T-helper 2 cell treated with Interferon-gamma antibody and Interleukin-4, amounts not matched to agents 5 μg/mL and 100 μg/mL, for 36 hours (primary cell): ENCODE data around the gene EVA1A.

Source experiments
- DNase-seq: peaks from one replicate; pipeline ENCODE4 v3.0.0; 2021; ENCODE audit warnings: low spot score
- H3K27ac Mint-ChIP-seq: one replicate; pipeline ENCODE4 v1.8.0; 2021; ENCODE audit warnings: mild to moderate bottlenecking, mixed read lengths
- H3K27me3 Mint-ChIP-seq: one replicate; pipeline ENCODE4 v1.8.0; 2021; ENCODE audit warnings: low read depth, mixed read lengths
- H3K36me3 Mint-ChIP-seq: one replicate; pipeline ENCODE4 v1.8.0; 2021; ENCODE audit warnings: low read depth, mixed read lengths
- H3K4me1 Mint-ChIP-seq: one replicate; pipeline ENCODE4 v1.8.0; 2021; ENCODE audit warnings: low read depth, mixed read lengths
- H3K4me3 Mint-ChIP-seq: one replicate; pipeline ENCODE4 v1.8.0; 2022; ENCODE audit warnings: mild to moderate bottlenecking, moderate library complexity, mixed read lengths
- H3K9me3 Mint-ChIP-seq: one replicate; pipeline ENCODE4 v1.8.0; 2021; ENCODE audit warnings: mixed read lengths

The EVA1A gene

DNA sequence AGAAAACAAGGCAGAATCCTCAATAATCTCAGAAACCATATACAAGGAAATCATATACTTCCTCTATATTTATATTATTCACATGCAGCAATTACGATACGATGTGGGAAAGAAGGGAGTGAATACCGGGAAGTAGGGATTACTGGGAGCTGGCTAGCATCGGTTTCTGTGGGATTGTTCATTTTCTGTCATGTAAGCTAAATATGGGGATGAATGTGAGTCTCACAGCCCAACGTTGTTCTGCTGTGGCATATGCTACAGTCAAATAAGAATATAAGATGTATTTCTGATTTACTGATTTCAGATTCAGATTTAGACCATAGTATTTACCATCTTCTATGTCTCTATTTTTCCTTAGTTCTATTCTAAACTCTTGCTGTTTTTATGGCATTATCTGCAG lies 113.6 kb downstream of the EVA1A start:
- no peak for DNase-seq
- no peak overlapping the region for H3K27ac Mint-ChIP-seq
- H3K9me3 Mint-ChIP-seq, result no peaks in the 10 kb centered on the region
- H3K4me1 Mint-ChIP-seq, result no peaks in the 10 kb centered on the region
- no peak overlapping the region for H3K4me3 Mint-ChIP-seq
- H3K27me3 Mint-ChIP-seq, result no peaks in the 10 kb centered on the region
- no peaks in the 10 kb centered on the region for H3K36me3 Mint-ChIP-seq
